ENCODE data around the gene KCNK5.
A peak's percentile ranks its signal among the peaks of the same experiment; 100 is the strongest.

Gene KCNK5

GRCh38 chr6:39214846-39215639 is 14.2 kb downstream of the KCNK5 start:
- no peak for DNase-seq

GRCh38 chr6:39214120-39214813 is 15.0 kb downstream of the KCNK5 start:
- no peak for DNase-seq

GRCh38 chr6:39213195-39213920 is 15.9 kb downstream of the KCNK5 start:
- DNase-seq: no peak

GRCh38 chr6:39211183-39211582 is 18.1 kb downstream of the KCNK5 start:
- DNase-seq: no peak

DNA sequence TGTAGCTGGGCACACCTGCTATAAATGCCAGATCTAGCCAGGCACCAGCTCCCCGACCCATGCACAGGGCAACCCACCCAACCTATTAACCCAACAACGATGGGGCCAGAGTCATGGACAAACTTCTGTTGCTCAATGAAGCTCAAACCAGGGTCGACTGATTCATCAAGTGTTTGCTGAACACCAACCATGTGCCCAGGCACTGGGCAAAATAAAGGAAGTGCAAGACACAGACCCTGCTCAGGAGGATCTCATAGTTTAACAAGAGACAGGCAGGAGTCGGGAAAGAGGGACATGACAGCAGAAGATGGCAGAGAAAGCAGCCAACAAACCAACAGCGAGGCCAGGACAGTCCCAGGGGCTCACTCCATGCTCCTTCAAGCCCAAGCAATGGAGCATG is 18.8 kb downstream of the KCNK5 start:
- no peak for DNase-seq

- DNase-seq: no peak
Measured at GRCh38 chr6:39209911-39210310, 19.4 kb downstream of the KCNK5 start.

- peak; percentile 11 for DNase-seq
Measured at GRCh38 chr6:39209360-39209811, 19.9 kb downstream of the KCNK5 start.

- no peak for DNase-seq
Measured at GRCh38 chr6:39208223-39208739, 21.0 kb downstream of the KCNK5 start.

DNA sequence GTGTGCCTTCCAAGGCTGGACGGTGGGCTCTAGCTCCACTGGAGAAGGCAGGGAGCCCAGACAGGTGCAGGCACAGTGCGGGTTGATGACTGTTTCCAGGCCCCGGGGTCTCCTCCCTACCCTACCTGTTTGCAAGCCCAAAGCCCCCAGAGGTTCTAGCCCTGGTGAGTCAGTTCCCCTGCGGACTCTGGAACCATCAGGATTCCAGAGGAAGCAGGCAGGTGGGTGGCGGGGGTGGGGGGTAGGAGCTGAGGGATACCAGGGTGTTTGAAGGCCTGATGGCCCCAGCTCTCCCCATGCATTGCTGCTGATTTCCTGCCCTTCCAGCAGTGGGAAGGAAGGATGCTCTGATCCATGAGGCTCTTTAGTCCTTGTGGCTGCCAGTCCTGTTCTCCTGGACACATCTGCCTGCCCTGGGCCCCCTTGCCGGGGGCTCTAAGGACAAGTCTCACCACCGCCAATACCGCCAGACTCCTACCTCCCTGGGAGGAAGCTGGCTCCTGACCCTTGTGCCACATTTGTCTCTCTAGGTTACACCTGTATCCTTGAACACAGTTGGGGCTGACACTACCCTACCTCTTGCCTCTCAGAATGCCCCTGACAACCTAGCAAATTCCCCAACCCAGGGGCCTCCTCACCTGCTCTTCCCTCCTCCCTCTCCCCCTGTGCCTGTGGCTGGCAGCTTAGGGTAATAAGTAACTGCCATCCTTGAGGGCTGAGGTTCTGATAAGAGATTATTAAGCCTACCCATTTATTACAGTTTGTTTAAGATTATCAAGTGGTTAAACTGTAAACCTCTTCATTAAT is 21.7 kb downstream of the KCNK5 start:
- no peak for DNase-seq

GRCh38 chr6:39206250-39206721 is 23.0 kb downstream of the KCNK5 start:
- DNase-seq: no peak

GRCh38 chr6:39204646-39205244 is 24.5 kb downstream of the KCNK5 start:
- DNase-seq: no peak

- no peak for DNase-seq
Measured at GRCh38 chr6:39204160-39204495, 25.1 kb downstream of the KCNK5 start.

GRCh38 chr6:39203436-39204159 is 25.7 kb downstream of the KCNK5 start:
- no peak for DNase-seq

DNA sequence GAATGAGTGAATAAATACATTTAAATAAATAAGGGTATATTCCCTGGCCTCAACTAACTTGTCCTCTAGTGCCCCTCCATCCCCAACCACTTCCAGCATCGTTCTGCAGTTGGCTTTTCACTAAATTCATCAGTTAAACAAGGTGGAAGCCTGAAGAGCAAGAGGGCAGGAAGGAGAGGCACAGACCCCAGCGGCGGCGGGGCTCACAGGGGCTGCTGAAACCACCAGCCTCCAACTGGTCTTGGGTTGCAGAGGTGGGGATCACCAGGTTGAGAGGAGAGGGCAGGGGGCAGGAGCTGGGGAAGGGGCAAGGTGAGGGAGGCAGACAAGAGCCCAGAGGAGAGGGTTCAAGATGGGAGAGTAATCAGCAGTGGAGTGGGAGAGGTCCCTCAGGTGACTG is 27.1 kb downstream of the KCNK5 start:
- DNase-seq: no peak

DNA sequence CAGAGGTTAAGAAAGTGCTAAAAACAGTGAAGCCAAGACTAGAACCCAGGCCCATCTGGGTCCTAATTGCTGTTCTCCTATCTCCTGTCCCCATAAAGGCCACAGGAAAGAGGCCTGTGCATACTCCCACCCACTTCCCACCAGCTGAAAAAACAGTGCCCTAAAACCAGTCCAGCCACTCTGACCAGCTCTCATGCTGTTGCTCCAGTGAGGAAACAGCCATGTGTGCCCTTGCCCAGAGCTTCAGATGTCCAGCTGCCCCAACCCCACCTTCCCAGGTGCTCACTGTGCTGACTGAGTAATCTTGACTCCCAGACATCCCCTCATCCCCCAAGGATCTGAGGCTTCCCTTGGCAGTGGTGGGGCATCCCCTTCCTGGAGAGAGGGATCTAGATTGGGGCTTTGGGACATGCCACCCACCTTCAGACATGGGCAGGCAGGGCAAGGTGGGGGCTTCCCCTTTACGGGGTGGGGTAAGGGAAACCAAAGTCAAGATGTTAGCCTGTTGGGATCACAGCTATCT is 28.7 kb downstream of the KCNK5 start:
- no peak for DNase-seq

- no peak for DNase-seq
Measured at GRCh38 chr6:39199976-39200375, 29.3 kb downstream of the KCNK5 start.

GRCh38 chr6:39199231-39199940 is 29.9 kb downstream of the KCNK5 start:
- DNase-seq: no peak

DNA sequence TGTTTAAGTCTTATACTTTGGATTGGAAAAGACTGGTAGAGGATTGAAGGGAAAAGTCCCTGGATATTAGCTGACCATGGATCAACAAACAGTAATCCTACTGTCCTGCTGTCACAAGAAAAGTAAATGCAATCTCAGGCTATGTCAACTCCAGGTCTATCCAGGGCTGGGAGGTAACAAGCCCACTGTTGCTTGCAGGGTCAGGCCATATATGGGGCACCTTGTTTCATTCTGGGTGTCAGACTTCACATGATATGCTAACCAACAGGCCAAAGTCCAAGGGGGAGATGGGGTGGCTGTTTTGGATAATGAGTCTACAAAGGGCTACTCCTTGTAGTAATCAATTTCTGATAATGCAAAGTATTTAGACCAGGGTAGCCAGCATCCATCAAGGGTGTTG is 30.7 kb downstream of the KCNK5 start:
- DNase-seq: no peak

DNA sequence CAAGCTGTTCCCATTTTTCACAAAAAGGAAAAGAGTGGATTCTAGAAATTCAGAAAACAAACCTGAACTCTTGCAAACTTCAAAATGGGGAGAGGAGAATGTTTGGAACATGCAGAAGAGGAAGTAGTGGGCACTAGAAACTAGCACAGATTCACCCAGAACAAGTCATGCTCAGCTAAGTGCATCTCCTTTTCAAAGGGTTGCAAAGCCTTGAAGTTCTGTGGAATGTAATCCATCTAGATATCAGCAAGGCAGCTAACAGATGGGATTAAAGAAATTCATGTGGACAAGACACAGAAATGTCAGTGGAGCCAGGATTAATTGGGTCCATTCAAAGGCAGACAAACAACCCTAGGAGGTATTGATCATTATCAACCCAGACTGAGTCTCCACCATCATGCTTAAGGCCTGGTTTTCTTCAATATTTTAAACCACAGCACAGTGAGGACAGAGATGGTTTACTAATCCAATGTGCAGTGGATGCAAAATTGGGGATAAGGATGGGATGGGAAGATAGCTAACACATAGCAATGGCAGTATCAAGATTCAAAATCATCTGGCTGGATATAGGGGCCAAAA is 31.3 kb downstream of the KCNK5 start:
- DNase-seq: no peak

DNA sequence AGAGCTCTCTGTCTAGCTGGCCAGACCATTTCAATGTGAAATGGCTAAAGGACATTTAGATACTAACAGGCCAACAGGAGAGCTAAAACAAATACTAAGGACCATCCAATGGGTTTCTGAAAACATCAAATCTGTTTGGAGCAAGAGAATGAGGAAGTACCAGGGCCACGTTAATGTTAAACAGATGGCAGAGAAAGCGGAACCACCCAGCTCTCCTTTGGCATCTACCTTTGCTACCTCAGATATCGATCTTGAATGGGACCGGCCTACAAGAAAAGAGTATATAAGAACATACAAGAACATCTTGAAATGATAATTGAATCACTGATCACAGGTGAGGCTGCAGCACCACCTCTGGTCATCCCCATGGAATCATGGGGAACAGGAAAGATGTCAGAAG is 31.8 kb downstream of the KCNK5 start:
- no peak for DNase-seq
